GM12878 (cell line): Measurements from ENCODE around the gene ASB8. TPM values are rescaled to one million over a fixed set of nuclear protein-coding genes. Genes with fewer than 3 reads are reported as not detected.

ENCODE experiments used
- CBX5 ChIP-seq: sonication (generic); IDR thresholded peaks from 2 replicates; pipeline ENCODE4 v1.6.1; 2016; ENCODE audit warnings: low read depth, moderate library complexity, mild to moderate bottlenecking, inconsistent platforms
- EED ChIP-seq: sonication (generic); IDR thresholded peaks from 2 replicates; pipeline ENCODE4 v1.6.1; 2016; ENCODE audit warnings: antibody characterized with exemption, low read depth
- FOXM1 ChIP-seq: IDR thresholded peaks from 2 replicates; pipeline ENCODE4 v1.6.1; 2012; ENCODE audit warnings: low read depth, mild to moderate bottlenecking, inconsistent platforms, low read length, moderate library complexity
- IKZF1 ChIP-seq: fragments of 450-650 bp; conservative IDR thresholded peaks from 2 replicates; pipeline ENCODE4 v1.6.1; 2017; ENCODE audit warnings: antibody characterized with exemption, mild to moderate bottlenecking
- JUNB ChIP-seq: IDR thresholded peaks from 2 replicates; pipeline ENCODE4 v1.6.1; 2016; ENCODE audit warnings: antibody characterized with exemption, mild to moderate bottlenecking
- SREBF1 ChIP-seq: IDR thresholded peaks from 2 replicates; pipeline ENCODE4 v1.6.1; 2012; ENCODE audit warnings: mild to moderate bottlenecking, low read length
- SRF ChIP-seq, 2 experiments: IDR thresholded peaks; 2 replicates each; pipeline ENCODE4 v1.6.1; 2011; ENCODE audit warnings: low read depth in 2 of 2, low read length in 2 of 2, mild to moderate bottlenecking in 1 of 2, moderate library complexity in 1 of 2
- TCF3 ChIP-seq: IDR thresholded peaks from 2 replicates; pipeline ENCODE4 v1.6.1; 2012; ENCODE audit warnings: low read depth, mild to moderate bottlenecking, low read length, borderline replicate concordance; ENCODE audit not compliant: insufficient read depth
- polyA plus RNA-seq, 11 experiments: library from polyadenylated mRNA; depleted of rRNA in 4 of 11; unstranded in 6 of 11; stranded (reverse) in 5 of 11; fragments of >200 nt; fragmentation: Nextera tagmentation in 4 of 11; fragmentation: Illumina TruSeq in 1 of 11; extraction: Ambion mirVana in 4 of 11; extraction: Trizol in 1 of 11; gene quantifications; 1 replicate in 1 of 11; 2 replicates in 10 of 11; pipeline versions ENCODE4 v1.2.1 to v1.2.3, GENCODE V29; 2011 to 2016; ENCODE audit warnings: inconsistent platforms in 2 of 11, missing spikeins in 2 of 11, low read depth in 1 of 11
- total RNA-seq, 4 experiments: library from RNA; depleted of rRNA in 3 of 4; stranded (reverse); fragments of >200 nt in 3 of 4; fragmentation: Illumina TruSeq in 1 of 4; extraction: Trizol in 1 of 4; gene quantifications; 2 replicates each; pipeline versions ENCODE4 v1.2.1 to v1.2.3, GENCODE V29; 2013 to 2021
- TF ChIP-seq, protein P1 (sequence below): fragments of 450-650 bp; IDR thresholded peaks from 2 replicates; pipeline ENCODE4 v1.6.1; 2017; ENCODE audit warnings: borderline replicate concordance
- TF ChIP-seq, protein P2 (sequence below): IDR thresholded peaks from 2 replicates; pipeline ENCODE4 v1.6.1; 2011; ENCODE audit warnings: low read depth, mild to moderate bottlenecking, low read length, moderate library complexity, borderline replicate concordance; ENCODE audit errors: extremely low read depth
- TF ChIP-seq, protein P3 (sequence below): IDR thresholded peaks from 2 replicates; pipeline ENCODE4 v1.6.1; 2012; ENCODE audit warnings: low read depth, low read length, improper control_type of control experiment
- TF ChIP-seq, protein P4 (sequence below): IDR thresholded peaks from 2 replicates; pipeline ENCODE4 v1.6.1; 2011; ENCODE audit warnings: low read depth, low read length, improper control_type of control experiment, borderline replicate concordance
- TF ChIP-seq, protein P5 (sequence below): IDR thresholded peaks from 2 replicates; pipeline ENCODE4 v1.6.1; 2011; ENCODE audit warnings: borderline replicate concordance, low read depth, mild to moderate bottlenecking, moderate library complexity, mixed read lengths, low read length; ENCODE audit not compliant: insufficient read depth; ENCODE audit errors: extremely low read length

Gene ASB8
- total and polyA plus RNA-seq, 10 of the 15 experiments (the other 5 are each of a cell fraction or from before 2014, with no cell fraction given): 23.7 to 48.0 (median 29.1) TPM

DNA sequence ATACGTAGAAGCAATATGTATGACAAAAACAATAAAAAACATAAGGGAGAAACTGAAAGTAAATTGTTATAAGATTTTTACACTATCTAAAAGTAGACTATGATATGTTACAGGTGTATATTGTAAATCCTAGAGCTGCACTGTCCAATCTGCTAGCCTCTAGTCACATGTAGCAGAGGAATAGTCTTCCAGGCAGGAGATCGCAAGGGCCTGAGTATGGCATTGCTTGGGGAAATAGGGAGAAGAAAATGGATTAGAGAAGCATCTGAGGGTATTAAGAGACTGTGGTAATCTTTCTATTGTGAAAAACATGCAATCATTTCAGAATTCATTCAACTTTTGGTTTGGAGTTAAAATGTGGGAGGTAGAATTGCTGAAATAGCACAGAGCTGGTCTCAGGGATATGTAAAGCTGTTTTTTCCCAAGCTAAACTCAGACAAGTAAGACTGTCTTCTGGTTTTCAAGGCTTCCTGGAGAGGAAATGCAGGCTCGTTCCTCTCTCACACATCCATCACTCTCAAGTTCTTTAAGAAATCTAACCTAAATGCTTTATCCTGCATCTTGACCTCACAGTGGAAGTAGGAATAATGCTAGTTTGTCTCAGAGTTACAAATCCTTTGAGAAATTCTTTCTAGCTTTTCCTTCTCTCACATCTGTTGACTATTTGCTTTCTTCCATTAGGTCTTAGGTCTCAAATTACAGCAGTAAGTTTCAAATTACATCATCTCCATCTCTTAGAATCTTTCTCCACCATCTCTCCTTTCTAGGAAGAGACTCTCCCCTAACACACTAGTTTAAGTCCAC is 18.5 kb upstream of the ASB8 start (continued):
- TF ChIP-seq, protein P1, sequence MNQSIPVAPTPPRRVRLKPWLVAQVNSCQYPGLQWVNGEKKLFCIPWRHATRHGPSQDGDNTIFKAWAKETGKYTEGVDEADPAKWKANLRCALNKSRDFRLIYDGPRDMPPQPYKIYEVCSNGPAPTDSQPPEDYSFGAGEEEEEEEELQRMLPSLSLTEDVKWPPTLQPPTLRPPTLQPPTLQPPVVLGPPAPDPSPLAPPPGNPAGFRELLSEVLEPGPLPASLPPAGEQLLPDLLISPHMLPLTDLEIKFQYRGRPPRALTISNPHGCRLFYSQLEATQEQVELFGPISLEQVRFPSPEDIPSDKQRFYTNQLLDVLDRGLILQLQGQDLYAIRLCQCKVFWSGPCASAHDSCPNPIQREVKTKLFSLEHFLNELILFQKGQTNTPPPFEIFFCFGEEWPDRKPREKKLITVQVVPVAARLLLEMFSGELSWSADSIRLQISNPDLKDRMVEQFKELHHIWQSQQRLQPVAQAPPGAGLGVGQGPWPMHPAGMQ: no peak
- TF ChIP-seq JUNB (no peak), SREBF1 (no peak), TCF3 (no peak), CBX5 (no peak), EED (no peak), IKZF1 (no peak), FOXM1 (no peak), SRF (IDR thresholded peaks at IDR 0.05; ENCODE audit: low read depth in 2 of 2, low read length in 2 of 2) (no peak)
- TF ChIP-seq, protein P2, sequence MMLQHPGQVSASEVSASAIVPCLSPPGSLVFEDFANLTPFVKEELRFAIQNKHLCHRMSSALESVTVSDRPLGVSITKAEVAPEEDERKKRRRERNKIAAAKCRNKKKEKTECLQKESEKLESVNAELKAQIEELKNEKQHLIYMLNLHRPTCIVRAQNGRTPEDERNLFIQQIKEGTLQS: no peak
- TF ChIP-seq, protein P3, sequence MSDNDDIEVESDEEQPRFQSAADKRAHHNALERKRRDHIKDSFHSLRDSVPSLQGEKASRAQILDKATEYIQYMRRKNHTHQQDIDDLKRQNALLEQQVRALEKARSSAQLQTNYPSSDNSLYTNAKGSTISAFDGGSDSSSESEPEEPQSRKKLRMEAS: no peak
- TF ChIP-seq, protein P4, sequence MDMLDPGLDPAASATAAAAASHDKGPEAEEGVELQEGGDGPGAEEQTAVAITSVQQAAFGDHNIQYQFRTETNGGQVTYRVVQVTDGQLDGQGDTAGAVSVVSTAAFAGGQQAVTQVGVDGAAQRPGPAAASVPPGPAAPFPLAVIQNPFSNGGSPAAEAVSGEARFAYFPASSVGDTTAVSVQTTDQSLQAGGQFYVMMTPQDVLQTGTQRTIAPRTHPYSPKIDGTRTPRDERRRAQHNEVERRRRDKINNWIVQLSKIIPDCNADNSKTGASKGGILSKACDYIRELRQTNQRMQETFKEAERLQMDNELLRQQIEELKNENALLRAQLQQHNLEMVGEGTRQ: no peak
- TF ChIP-seq, protein P5, sequence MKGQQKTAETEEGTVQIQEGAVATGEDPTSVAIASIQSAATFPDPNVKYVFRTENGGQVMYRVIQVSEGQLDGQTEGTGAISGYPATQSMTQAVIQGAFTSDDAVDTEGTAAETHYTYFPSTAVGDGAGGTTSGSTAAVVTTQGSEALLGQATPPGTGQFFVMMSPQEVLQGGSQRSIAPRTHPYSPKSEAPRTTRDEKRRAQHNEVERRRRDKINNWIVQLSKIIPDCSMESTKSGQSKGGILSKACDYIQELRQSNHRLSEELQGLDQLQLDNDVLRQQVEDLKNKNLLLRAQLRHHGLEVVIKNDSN: no peak
